Motor neuron (in vitro differentiated cells): ENCODE results near the gene PRB2. TPM values are rescaled to one million over a fixed set of nuclear protein-coding genes. Genes with fewer than 3 reads are reported as not detected.

Source experiments
- ATAC-seq, 8 experiments: fragments of 200-7000 bp; cut with Tn5 transposase; replicated peaks in 6 of 8; 2 replicates each; pipeline ENCODE4 v1.8.0; 2021; ENCODE audit warnings: mild to moderate bottlenecking in 8 of 8, moderate library complexity in 8 of 8
- H3K27ac ChIP-seq, 2 donors: fragments of 250-450 bp; sonication (Bioruptor Pico); 2 replicates each; pipeline ENCODE4 v1.9.0; 2021; ENCODE audit warnings: antibody characterized with exemption in 2 of 2, mild to moderate bottlenecking in 2 of 2, moderate library complexity in 1 of 2
- H3K4me1 ChIP-seq, 2 donors: fragments of 250-450 bp; sonication (Bioruptor Pico); replicated peaks in 1 of 2; 2 replicates each; pipeline ENCODE4 v1.6.1; 2021; ENCODE audit warnings: antibody characterized with exemption in 2 of 2, mild to moderate bottlenecking in 2 of 2, moderate library complexity in 1 of 2
- H3K4me3 ChIP-seq, 5 donors: fragments of 250-450 bp; sonication (Bioruptor Pico); 2 replicates each; pipeline ENCODE4 v1.9.0; 2021; ENCODE audit warnings: antibody characterized with exemption in 5 of 5, mild to moderate bottlenecking in 5 of 5, moderate library complexity in 4 of 5
- WGBS, 10 experiments: fragments of 450-650 bp; shearing (Covaris generic); methylation state at CpG; one replicate each; pipeline ENCODE4 v1.0.0; 2022; 5-methylcytosine and 5-hydroxymethylcytosine counted together
- in situ Hi-C, 9 experiments: fragments of 400-800 bp; cut with MboI; loops; one replicate each; pipeline ENCODE4 v1.15.0; 2021; ENCODE audit warnings: low sequenced_read_pairs in 9 of 9, low pct_unique_long_range_greater_than_20kb in 2 of 9; ENCODE audit not compliant: unreplicated experiment in 9 of 9
- total RNA-seq, 8 experiments: library from RNA; unstranded; fragments of 300-600 nt; gene quantifications; 2 replicates each; pipeline versions ENCODE4 v1.2.3 to v1.2.4, GENCODE V29; 2022

PRB2 gene
- total RNA-seq, 8 experiments from 2014 or later: 0.83 to 152 (median 1.1) TPM; not detected in 2

- in situ Hi-C loops: loop anchor here in 1 of 9 experiments (25.0 kb wide), 1 partner anchor 111 kb away; no protein-coding TSS in a partner anchor
- Histone ChIP-seq H3K4me1 (no peaks in the 10 kb centered on the region), H3K27ac (no peak overlapping the region), H3K4me3 (no peak overlapping the region)
- peak in 2 of 8 experiments; percentile 35 to 36 for ATAC-seq
- WGBS, 10 experiments: 41 to 96% (median 75%) methylated on average over 4 to 6 of the region's 6 CpGs
Observed at GRCh38 chr12:11347810-11348209, 47.6 kb downstream of the PRB2 start.

GRCh38 chr12:11344500-11344899 is 50.9 kb downstream of the PRB2 start:
- no peak for ATAC-seq
- no peak overlapping the region for H3K4me3 ChIP-seq
- H3K4me1 ChIP-seq: no peaks in the 10 kb centered on the region
- 11 to 100% (median 69%) methylated on average over 1 to 2 of the region's 2 CpGs; no CpG with 5 or more reads in 2 of the 10 experiments for WGBS, 10 experiments
- H3K27ac ChIP-seq: no peak overlapping the region
- in situ Hi-C loops: loop anchor here in 1 of 9 experiments (25.0 kb wide), 1 partner anchor 107 kb away; no protein-coding TSS in a partner anchor

Other genes with a start within 250 kb of the PRB2 start
- gene SMIM10L1, start 224.4 kb downstream of the PRB2 start, total RNA-seq: 10 to 100 TPM; 10.9 to 80.5 (median 15.5) TPM
- gene TAS2R42, start 208.6 kb downstream of the PRB2 start, total RNA-seq: 1 to 10 TPM in 2 of 8 experiments, under 1 TPM in 3, not detected in 3; 0.11 to 2.8 (median 0.62) TPM
- 1 to 10 TPM in 3 of 8 experiments, under 1 TPM in 3, not detected in 2; 0.32 to 1.7 (median 0.86) TPM for gene PRB3, start 125.9 kb downstream of the PRB2 start, total RNA-seq
- 10 to 100 TPM in 1 of 8 experiments, 1 to 10 TPM in 1, under 1 TPM in 2, not detected in 4; 0.54 to 15.8 (median 1.0) TPM for gene PRB4, start 85.1 kb downstream of the PRB2 start, total RNA-seq